Trophoblast cell (in vitro differentiated cells and primary cell): Measurements from ENCODE around the gene INCA1.

Source experiments
- DNase-seq, 2 donors: peaks; one replicate each; pipeline ENCODE4 v3.0.0-alpha.2; 2016
- H2AFZ ChIP-seq: 2 replicates; pipeline ENCODE4 v1.6.1; 2013; ENCODE audit warnings: low read length, moderate library complexity, mild to moderate bottlenecking; ENCODE audit not compliant: insufficient read depth, poor library complexity
- H2AK5ac ChIP-seq: 2 replicates; pipeline ENCODE4 v1.6.1; 2013; ENCODE audit warnings: mild to moderate bottlenecking, low read length
- H2BK120ac ChIP-seq: 2 replicates; pipeline ENCODE4 v1.6.1; 2013; ENCODE audit warnings: low read length, mild to moderate bottlenecking, moderate library complexity; ENCODE audit not compliant: insufficient read depth, poor library complexity
- H2BK12ac ChIP-seq: 2 replicates; pipeline ENCODE4 v1.6.1; 2013; ENCODE audit warnings: mild to moderate bottlenecking, low read length, moderate library complexity
- H2BK5ac ChIP-seq: 2 replicates; pipeline ENCODE4 v1.6.1; 2013; ENCODE audit warnings: low read length, low read depth, moderate library complexity, mild to moderate bottlenecking; ENCODE audit not compliant: poor library complexity
- H3K14ac ChIP-seq: 2 replicates; pipeline ENCODE4 v1.6.1; 2013; ENCODE audit warnings: mild to moderate bottlenecking, low read length
- H3K18ac ChIP-seq: 2 replicates; pipeline ENCODE4 v1.6.1; 2013; ENCODE audit warnings: mild to moderate bottlenecking, low read length
- H3K23ac ChIP-seq: 2 replicates; pipeline ENCODE4 v1.6.1; 2013; ENCODE audit warnings: low read length
- H3K27ac ChIP-seq: 2 replicates; pipeline ENCODE4 v1.5.1; 2013; ENCODE audit warnings: low read depth, mild to moderate bottlenecking, inconsistent platforms, low read length, moderate library complexity
- H3K27me3 ChIP-seq: 2 replicates; pipeline ENCODE4 v1.6.1; 2013; ENCODE audit warnings: inconsistent platforms, mild to moderate bottlenecking, low read length, moderate library complexity; ENCODE audit not compliant: insufficient read depth
- H3K36me3 ChIP-seq, 2 experiments: 1 replicate in 1 of 2; 2 replicates in 1 of 2; pipeline ENCODE4 v1.6.1; 2013; ENCODE audit warnings: low read length in 2 of 2, mild to moderate bottlenecking in 2 of 2, moderate library complexity in 1 of 2; ENCODE audit not compliant: insufficient read depth in 2 of 2, control insufficient read depth in 1 of 2
- H3K4ac ChIP-seq: 2 replicates; pipeline ENCODE4 v1.6.1; 2013; ENCODE audit warnings: low read depth, mild to moderate bottlenecking, low read length, moderate library complexity
- H3K4me1 ChIP-seq, 2 experiments: 1 replicate in 1 of 2; 2 replicates in 1 of 2; pipeline ENCODE4 v1.6.1; 2013; ENCODE audit warnings: low read length in 2 of 2, mild to moderate bottlenecking in 2 of 2, moderate library complexity in 1 of 2; ENCODE audit not compliant: insufficient read depth in 2 of 2, control insufficient read depth in 1 of 2
- H3K4me2 ChIP-seq: 2 replicates; pipeline ENCODE4 v1.6.1; 2013; ENCODE audit warnings: inconsistent platforms, mild to moderate bottlenecking, low read length, moderate library complexity
- H3K4me3 ChIP-seq: 2 replicates; pipeline ENCODE4 v1.5.1; 2013; ENCODE audit warnings: mild to moderate bottlenecking, low read depth, low read length, inconsistent platforms
- H3K79me1 ChIP-seq: one replicate; pipeline ENCODE4 v1.6.1; 2013; ENCODE audit warnings: low read length
- H3K79me2 ChIP-seq: 2 replicates; pipeline ENCODE4 v1.6.1; 2013; ENCODE audit warnings: low read length, mild to moderate bottlenecking; ENCODE audit not compliant: control insufficient read depth, insufficient read depth, poor library complexity
- H3K9ac ChIP-seq: 2 replicates; pipeline ENCODE4 v1.6.1; 2013; ENCODE audit warnings: mild to moderate bottlenecking, low read length
- H3K9me3 ChIP-seq: 2 replicates; pipeline ENCODE4 v1.6.1; 2013; ENCODE audit warnings: low read depth, mild to moderate bottlenecking, control low read depth, inconsistent platforms, low read length; ENCODE audit not compliant: insufficient read depth
- H4K12ac ChIP-seq: 2 replicates; pipeline ENCODE4 v1.6.1; 2013; ENCODE audit warnings: low read depth, mild to moderate bottlenecking, low read length, moderate library complexity
- H4K8ac ChIP-seq: 2 replicates; pipeline ENCODE4 v1.6.1; 2013; ENCODE audit warnings: low read depth, mild to moderate bottlenecking, low read length, moderate library complexity
- H4K91ac ChIP-seq: one replicate; pipeline ENCODE4 v1.6.1; 2013; ENCODE audit warnings: low read depth, mild to moderate bottlenecking, low read length, moderate library complexity
- WGBS: extraction: QIAGEN DNeasy Blood & Tissue Kit; methylation state at CpG from one replicate; pipeline ENCODE4 v1.1.7; 2013; ENCODE audit warnings: missing lambda C conversion rate; ENCODE audit not compliant: insufficient read length, insufficient coverage; ENCODE audit errors: extremely low coverage; 5-methylcytosine and 5-hydroxymethylcytosine counted together

Gene INCA1

DNA sequence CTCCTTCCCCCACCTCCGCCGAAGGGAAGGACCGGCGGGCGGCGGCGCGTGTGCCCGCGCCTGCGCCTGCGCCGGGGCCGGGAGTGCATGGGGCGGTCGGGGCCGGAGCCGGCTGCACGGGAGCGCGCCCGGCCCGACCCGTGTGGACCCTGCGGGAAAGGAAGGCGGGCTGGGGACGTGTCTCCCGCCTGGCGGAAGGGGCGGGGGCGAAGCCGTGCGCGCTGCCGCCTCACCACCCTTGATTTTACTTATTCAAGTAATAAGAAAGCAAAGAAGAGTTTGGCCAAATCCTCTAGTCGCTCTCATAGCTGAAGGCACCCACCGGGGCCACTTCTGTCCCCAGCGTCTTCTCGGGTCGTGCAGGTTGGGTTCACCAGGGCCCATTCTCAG, 48.4 kb downstream of the INCA1 start:
- H3K9me3 ChIP-seq, result peaks cover 1% of the 10 kb centered on the region
- H3K27ac ChIP-seq, result peak overlapping the region; percentile 100
- peak overlapping the region; percentile 99 for H2BK120ac ChIP-seq
- peak overlapping the region; percentile 72 for H3K4me3 ChIP-seq
- H4K91ac ChIP-seq, result peak overlapping the region; percentile 100
- H3K18ac ChIP-seq, result peak overlapping the region; percentile 89
- H3K4me1 ChIP-seq, result peaks cover 28 to 42% of the 10 kb centered on the region in 2 experiments
- H4K12ac ChIP-seq, result peak overlapping the region; percentile 43
- H2AK5ac ChIP-seq, result peak overlapping the region; percentile 31
- no CpG with 5 or more reads among the region's 40 CpGs for WGBS
- H2BK12ac ChIP-seq, result no peak overlapping the region
- peak overlapping the region; percentile 81 for H3K4ac ChIP-seq
- H3K36me3 ChIP-seq, result peaks cover 19 to 30% of the 10 kb centered on the region in 2 experiments
- DNase-seq, result peak; percentile 82 to 90
- peak overlapping the region; percentile 20 for H2AFZ ChIP-seq
- H3K79me1 ChIP-seq, result peaks cover 30% of the 10 kb centered on the region
- H2BK5ac ChIP-seq, result peak overlapping the region; percentile 99
- no peaks in the 10 kb centered on the region for H3K27me3 ChIP-seq
- H3K9ac ChIP-seq, result peak overlapping the region; percentile 93
- H3K79me2 ChIP-seq, result peaks cover 26% of the 10 kb centered on the region
- peak overlapping the region; percentile 91 for H3K4me2 ChIP-seq
- H3K23ac ChIP-seq, result no peak overlapping the region
- peak overlapping the region; percentile 98 for H4K8ac ChIP-seq
- peak overlapping the region; percentile 90 for H3K14ac ChIP-seq

DNA sequence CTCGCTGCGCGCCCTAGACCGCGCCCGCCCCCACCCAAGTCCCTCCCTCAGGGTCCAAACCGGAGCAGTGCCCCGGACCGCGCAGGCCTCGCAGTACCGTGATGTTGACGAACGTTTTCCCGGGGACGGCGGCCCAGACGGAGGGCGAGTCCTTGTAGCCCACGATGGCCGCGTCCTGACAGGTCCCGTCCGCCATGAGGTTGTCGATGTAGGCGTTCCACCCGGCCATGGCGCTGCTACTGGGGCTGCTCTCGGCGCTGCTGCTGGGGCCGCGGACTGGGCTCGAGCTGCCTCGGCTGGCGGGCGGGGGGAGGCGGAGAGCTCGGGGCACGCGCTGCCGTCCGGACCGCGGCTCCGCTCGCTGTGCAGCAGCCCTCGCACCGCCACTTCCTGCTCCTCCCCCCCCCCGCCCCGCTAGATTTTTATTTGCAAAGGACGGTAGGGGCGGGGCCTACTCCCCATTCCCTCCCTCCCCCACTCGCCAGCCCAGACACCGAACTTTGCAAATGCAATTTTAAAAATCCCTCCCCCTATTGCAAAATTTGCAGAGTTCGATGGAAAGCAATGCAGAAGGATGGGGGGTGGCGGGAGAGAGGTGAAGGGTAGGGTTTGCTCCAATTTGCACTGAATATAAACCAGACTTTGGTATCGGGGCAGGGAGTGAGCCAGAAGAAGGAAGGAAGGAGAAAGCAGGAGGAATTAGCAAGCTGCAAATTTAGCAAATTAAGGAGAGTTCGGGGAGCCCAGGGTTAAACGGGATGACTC, 49.0 kb downstream of the INCA1 start, which contains the start of gene PFN1:
TSS of gene PFN1 (minus strand) at position 365 of the 765 bp plus-strand sequence. CDS start at position 229, 136 bp downstream.
- Histone ChIP-seq H4K8ac (peak within 1 kb of the TSS; percentile 98), H3K23ac (no peak within 1 kb of the TSS), H2AK5ac (peak within 1 kb of the TSS; percentile 99), H3K27me3 (no peaks in the 10 kb centered on the region), H2AFZ (peak within 1 kb of the TSS; percentile 47), H3K79me1 (peaks cover 30% of the 10 kb centered on the region), H2BK5ac (peak within 1 kb of the TSS; percentile 99), H3K9me3 (peaks cover 1% of the 10 kb centered on the region), H2BK12ac (peak within 1 kb of the TSS; percentile 61), H3K36me3 (peaks cover 23 to 35% of the 10 kb centered on the region in 2 experiments), H3K14ac (peak within 1 kb of the TSS; percentile 95), H4K91ac (peak within 1 kb of the TSS; percentile 100), H3K4me1 (peaks cover 28 to 39% of the 10 kb centered on the region in 2 experiments), H4K12ac (peak within 1 kb of the TSS; percentile 97), H3K18ac (peak within 1 kb of the TSS; percentile 96), H3K79me2 (peaks cover 26% of the 10 kb centered on the region), H3K27ac (peak within 1 kb of the TSS; percentile 100), H3K4me2 (peak within 1 kb of the TSS; percentile 91), H3K4ac (peak within 1 kb of the TSS; percentile 96), H2BK120ac (peak within 1 kb of the TSS; percentile 99), H3K9ac (peak within 1 kb of the TSS; percentile 98), H3K4me3 (peak within 1 kb of the TSS; percentile 100)
- peak; percentile 83 to 96 for DNase-seq
- no CpG with 5 or more reads among the region's 59 CpGs for WGBS

DNA sequence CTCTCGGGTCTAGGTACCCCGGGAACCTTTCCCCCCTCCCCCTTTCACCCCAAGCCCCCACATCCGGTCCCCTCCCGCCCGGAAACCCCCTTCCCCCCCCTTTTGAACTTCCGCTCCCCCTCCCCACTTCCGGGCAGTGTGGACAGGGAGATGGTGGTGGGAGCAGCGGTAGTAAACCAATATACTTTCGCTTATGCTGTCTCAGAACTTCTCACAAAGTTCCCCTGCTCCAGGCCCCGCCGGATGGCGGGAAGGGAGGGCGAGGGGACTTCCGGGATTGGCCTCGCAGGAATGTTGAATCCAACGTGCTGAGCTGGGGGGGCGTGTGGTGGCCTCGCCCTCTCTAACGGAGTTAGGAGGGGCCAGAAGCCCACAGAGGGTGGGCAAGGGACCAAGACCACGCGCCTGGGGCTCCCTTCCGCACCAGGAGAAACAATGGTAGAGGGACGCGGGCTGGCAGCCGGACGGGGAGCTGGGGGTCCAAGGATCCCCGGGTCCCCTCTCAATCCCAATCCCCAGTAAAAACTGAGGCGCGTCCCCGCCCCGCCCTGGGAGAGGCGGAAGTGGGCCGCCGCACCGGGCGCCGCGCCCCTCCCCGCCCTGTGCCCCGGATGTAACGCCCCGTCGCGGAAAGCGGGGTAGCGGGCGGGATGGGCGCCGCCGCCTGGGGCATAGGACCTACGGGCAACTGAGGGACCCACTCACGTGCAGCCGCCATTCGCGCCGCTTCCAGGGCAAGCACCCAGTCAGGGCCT, 49.7 kb downstream of the INCA1 start:
- Histone ChIP-seq H3K27ac (peak overlapping the region; percentile 100), H3K27me3 (no peaks in the 10 kb centered on the region)
- no CpG with 5 or more reads among the region's 56 CpGs for WGBS

DNA sequence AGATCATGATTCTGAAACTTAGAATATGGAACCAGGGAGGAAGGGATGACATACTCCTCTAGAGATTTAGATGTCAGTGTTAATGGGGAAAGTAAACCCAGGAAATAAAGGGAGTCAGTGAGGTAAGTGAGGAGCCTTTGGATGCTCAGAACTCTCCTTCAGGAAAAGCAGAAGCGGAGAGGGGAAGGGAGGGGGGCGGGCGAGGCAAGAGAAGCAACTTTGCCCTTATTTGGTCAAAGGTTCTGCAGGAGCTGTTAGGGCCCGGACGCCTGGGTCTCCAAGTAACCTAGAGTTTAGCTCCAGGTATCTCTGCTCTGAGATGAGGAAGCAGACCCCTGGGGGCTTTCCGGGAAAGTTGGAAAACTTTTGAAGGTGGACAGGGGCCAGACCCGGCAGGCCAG, 50.3 kb downstream of the INCA1 start:
- no peak overlapping the region for H4K12ac ChIP-seq
- H2AFZ ChIP-seq, result no peak overlapping the region
- H3K27me3 ChIP-seq, result no peaks in the 10 kb centered on the region
- peak overlapping the region; percentile 100 for H3K4me3 ChIP-seq
- peaks cover 28 to 38% of the 10 kb centered on the region in 2 experiments for H3K4me1 ChIP-seq
- no peak overlapping the region for H4K8ac ChIP-seq
- no peak overlapping the region for H4K91ac ChIP-seq
- H3K9ac ChIP-seq, result peak overlapping the region; percentile 80
- no peak overlapping the region for H2BK12ac ChIP-seq
- H3K23ac ChIP-seq, result no peak overlapping the region
- no peak overlapping the region for H3K18ac ChIP-seq
- H3K9me3 ChIP-seq, result peaks cover 1% of the 10 kb centered on the region
- no peak overlapping the region for H3K14ac ChIP-seq
- H3K79me1 ChIP-seq, result peaks cover 30% of the 10 kb centered on the region
- DNase-seq, result peak in 1 of 2 donors; percentile 21
- H3K36me3 ChIP-seq, result peaks cover 37 to 48% of the 10 kb centered on the region in 2 experiments
- H3K79me2 ChIP-seq, result peaks cover 26% of the 10 kb centered on the region
- H3K27ac ChIP-seq, result peak overlapping the region; percentile 76
- no peak overlapping the region for H2BK120ac ChIP-seq
- peak overlapping the region; percentile 68 for H3K4ac ChIP-seq
- no peak overlapping the region for H2AK5ac ChIP-seq
- peak overlapping the region; percentile 93 for H3K4me2 ChIP-seq
- no peak overlapping the region for H2BK5ac ChIP-seq
- no CpG with 5 or more reads among the region's 7 CpGs for WGBS

More for the DNA sequence above, 49.7 kb downstream of the INCA1 start:
- Histone ChIP-seq H3K36me3 (peaks cover 31 to 42% of the 10 kb centered on the region in 2 experiments), H2BK5ac (peak overlapping the region; percentile 97), H3K79me1 (peaks cover 30% of the 10 kb centered on the region), H3K79me2 (peaks cover 26% of the 10 kb centered on the region), H2BK120ac (peak overlapping the region; percentile 96), H3K4ac (peak overlapping the region; percentile 96), H2BK12ac (no peak overlapping the region), H3K9me3 (peaks cover 1% of the 10 kb centered on the region), H3K23ac (no peak overlapping the region), H4K91ac (peak overlapping the region; percentile 95), H4K8ac (peak overlapping the region; percentile 88), H2AFZ (peak overlapping the region; percentile 47), H3K9ac (peak overlapping the region; percentile 98), H2AK5ac (peak overlapping the region; percentile 99), H3K14ac (peak overlapping the region; percentile 95), H3K4me2 (peak overlapping the region; percentile 93), H3K18ac (peak overlapping the region; percentile 96), H4K12ac (peak overlapping the region; percentile 97), H3K4me3 (peak overlapping the region; percentile 100), H3K4me1 (peaks cover 28 to 38% of the 10 kb centered on the region in 2 experiments)
- DNase-seq, result peak; percentile 44 to 60
